Astrocyte of the hippocampus (primary cell): ENCODE results near the gene FXN.
"Not testable (repeated sequence)": the region's sequence is repeated elsewhere in the genome, so short reads cannot be mapped to it uniquely, and the experiment has no call there.

Source experiments
- DNase-seq: peaks from one replicate; pipeline ENCODE4 v3.0.0; 2011; ENCODE audit warnings: low read depth, low spot score

FXN gene

GRCh38 chr9:69023650-69024049, 11.9 kb upstream of the FXN start:
- no peak for DNase-seq

- DNase-seq: peak; percentile 67
These were observed 8.0 kb upstream of the FXN start for GRCh38 chr9:69027355-69028097.

GRCh38 chr9:69028754-69029153, 6.8 kb upstream of the FXN start:
- peak; percentile 7 for DNase-seq

- no peak for DNase-seq
These were observed 6.0 kb upstream of the FXN start for GRCh38 chr9:69029535-69029934.

GRCh38 chr9:69030851-69031645, 4.5 kb upstream of the FXN start:
- DNase-seq: no peak

- no peak for DNase-seq
These were observed 1.5 kb upstream of the FXN start for GRCh38 chr9:69034071-69034470.

GRCh38 chr9:69036309-69036708, 757 bp downstream of the FXN start:
- DNase-seq: no peak

GRCh38 chr9:69036799-69037198, 1.2 kb downstream of the FXN start:
- no peak for DNase-seq

GRCh38 chr9:69040646-69041045, 5.1 kb downstream of the FXN start:
- DNase-seq: no peak

- no peak for DNase-seq
These were observed 9.0 kb downstream of the FXN start for GRCh38 chr9:69044240-69045219.

- no peak for DNase-seq
These were observed 10.3 kb downstream of the FXN start for GRCh38 chr9:69045821-69046220.

GRCh38 chr9:69046723-69047122, 11.2 kb downstream of the FXN start:
- DNase-seq: no peak

- DNase-seq: no peak
These were observed 11.8 kb downstream of the FXN start for GRCh38 chr9:69047371-69047770.

GRCh38 chr9:69049094-69049493, 13.5 kb downstream of the FXN start:
- no peak for DNase-seq

- not testable (repeated sequence) for DNase-seq
These were observed 15.4 kb downstream of the FXN start for GRCh38 chr9:69050936-69051335.

- no peak for DNase-seq
These were observed 19.4 kb downstream of the FXN start for GRCh38 chr9:69054989-69055388.

GRCh38 chr9:69056191-69056815, 20.8 kb downstream of the FXN start:
- DNase-seq: peak; percentile 7

GRCh38 chr9:69058101-69058500, 22.5 kb downstream of the FXN start:
- DNase-seq: no peak

GRCh38 chr9:69060766-69061165, 25.2 kb downstream of the FXN start:
- DNase-seq: no peak

GRCh38 chr9:69062195-69062594, 26.6 kb downstream of the FXN start:
- no peak for DNase-seq

GRCh38 chr9:69063839-69064238, 28.3 kb downstream of the FXN start:
- no peak for DNase-seq
